ENCODE measurements around the gene MEIS2.

MEIS2 gene

GRCh38 chr15:36841193-36841592 is 259.2 kb downstream of the MEIS2 start:
- no peak for DNase-seq (ENCODE audit: insufficient read length, low spot score)
- no peak for FAIRE-seq
- TF ChIP-seq, protein P1, sequence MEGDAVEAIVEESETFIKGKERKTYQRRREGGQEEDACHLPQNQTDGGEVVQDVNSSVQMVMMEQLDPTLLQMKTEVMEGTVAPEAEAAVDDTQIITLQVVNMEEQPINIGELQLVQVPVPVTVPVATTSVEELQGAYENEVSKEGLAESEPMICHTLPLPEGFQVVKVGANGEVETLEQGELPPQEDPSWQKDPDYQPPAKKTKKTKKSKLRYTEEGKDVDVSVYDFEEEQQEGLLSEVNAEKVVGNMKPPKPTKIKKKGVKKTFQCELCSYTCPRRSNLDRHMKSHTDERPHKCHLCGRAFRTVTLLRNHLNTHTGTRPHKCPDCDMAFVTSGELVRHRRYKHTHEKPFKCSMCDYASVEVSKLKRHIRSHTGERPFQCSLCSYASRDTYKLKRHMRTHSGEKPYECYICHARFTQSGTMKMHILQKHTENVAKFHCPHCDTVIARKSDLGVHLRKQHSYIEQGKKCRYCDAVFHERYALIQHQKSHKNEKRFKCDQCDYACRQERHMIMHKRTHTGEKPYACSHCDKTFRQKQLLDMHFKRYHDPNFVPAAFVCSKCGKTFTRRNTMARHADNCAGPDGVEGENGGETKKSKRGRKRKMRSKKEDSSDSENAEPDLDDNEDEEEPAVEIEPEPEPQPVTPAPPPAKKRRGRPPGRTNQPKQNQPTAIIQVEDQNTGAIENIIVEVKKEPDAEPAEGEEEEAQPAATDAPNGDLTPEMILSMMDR (IDR thresholded peaks at IDR 0.05; ENCODE audit: insufficient read depth, missing control alignments) = no peak

Measured in D721Med (cell line).